CD4-positive, CD25-positive, alpha-beta regulatory T cell (primary cell): Measurements from ENCODE around the gene KCNN3. TPM values are rescaled to one million over a fixed set of nuclear protein-coding genes. Genes with fewer than 3 reads are reported as not detected.

ENCODE experiments used
- ATAC-seq, 2 donors: fragments of 150-1000 bp; cut with Tn5 transposase; one replicate each; pipeline ENCODE4 v1.10.0; 2021; ENCODE audit warnings: low read depth in 2 of 2, moderate number of reproducible peaks in 2 of 2, moderate library complexity in 1 of 2
- DNase-seq, 3 donors: peaks; one replicate each; pipeline versions ENCODE4 v3.0.0 to v3.0.0-alpha.2; 2012 to 2022; ENCODE audit warnings: mixed read lengths in 1 of 3
- H3K27ac ChIP-seq: one replicate; pipeline ENCODE4 v1.7.0; 2013; ENCODE audit warnings: mild to moderate bottlenecking, low read length; ENCODE audit not compliant: insufficient read depth, poor library complexity, severe bottlenecking
- H3K27me3 ChIP-seq: one replicate; pipeline ENCODE4 v1.7.0; 2013; ENCODE audit warnings: low read length; ENCODE audit not compliant: control insufficient read depth, insufficient read depth
- H3K36me3 ChIP-seq: one replicate; pipeline ENCODE4 v1.7.0; 2013; ENCODE audit warnings: mild to moderate bottlenecking, low read length, moderate library complexity; ENCODE audit not compliant: control insufficient read depth, insufficient read depth
- H3K4me1 ChIP-seq: 2 replicates; pipeline ENCODE4 v1.7.0; 2013; ENCODE audit warnings: mild to moderate bottlenecking, low read length; ENCODE audit not compliant: insufficient read depth, control insufficient read depth, poor library complexity, severe bottlenecking
- H3K4me3 ChIP-seq: one replicate; pipeline ENCODE4 v1.7.0; 2013; ENCODE audit warnings: low read depth, mild to moderate bottlenecking, low read length, moderate library complexity
- H3K9me3 ChIP-seq, 2 experiments: 1 replicate in 1 of 2; 2 replicates in 1 of 2; pipeline ENCODE4 v1.7.0; 2013; ENCODE audit warnings: low read length in 2 of 2, mild to moderate bottlenecking in 1 of 2, moderate library complexity in 1 of 2; ENCODE audit not compliant: control insufficient read depth in 2 of 2
- H3K27ac Mint-ChIP-seq, 3 donors: one replicate each; pipeline ENCODE4 v1.8.0; 2020 to 2022; ENCODE audit warnings: mild to moderate bottlenecking in 3 of 3, mixed read lengths in 3 of 3, moderate library complexity in 2 of 3
- H3K27me3 Mint-ChIP-seq: one replicate; pipeline ENCODE4 v1.8.0; 2022; ENCODE audit warnings: mild to moderate bottlenecking, mixed read lengths
- H3K36me3 Mint-ChIP-seq: one replicate; pipeline ENCODE4 v1.8.0; 2020; ENCODE audit warnings: mixed read lengths
- H3K4me1 Mint-ChIP-seq, 4 donors: one replicate each; pipeline ENCODE4 v1.8.0; 2020 to 2022; ENCODE audit warnings: mixed read lengths in 4 of 4, mild to moderate bottlenecking in 1 of 4
- H3K4me3 Mint-ChIP-seq, 4 donors: one replicate each; pipeline ENCODE4 v1.8.0; 2020 to 2022; ENCODE audit warnings: mild to moderate bottlenecking in 4 of 4, mixed read lengths in 4 of 4, moderate library complexity in 3 of 4
- H3K9me3 Mint-ChIP-seq, 7 donors: one replicate each; pipeline ENCODE4 v1.8.0; 2020 to 2022; ENCODE audit warnings: mixed read lengths in 7 of 7, mild to moderate bottlenecking in 3 of 7, moderate library complexity in 2 of 7
- polyA plus RNA-seq, 4 donors: library from polyadenylated mRNA; unstranded; fragments of 300-500 nt; fragmentation: Illumina TruSeq; gene quantifications; one replicate each; pipeline ENCODE4 v1.2.3, GENCODE V29; 2021
- total RNA-seq: library from RNA; stranded (reverse); gene quantifications from one replicate; pipeline ENCODE4 v1.2.3, GENCODE V29; 2022

KCNN3 gene
- total and polyA plus RNA-seq, 5 donors from 2014 or later, result 0.30 TPM; not detected in 4

DNA sequence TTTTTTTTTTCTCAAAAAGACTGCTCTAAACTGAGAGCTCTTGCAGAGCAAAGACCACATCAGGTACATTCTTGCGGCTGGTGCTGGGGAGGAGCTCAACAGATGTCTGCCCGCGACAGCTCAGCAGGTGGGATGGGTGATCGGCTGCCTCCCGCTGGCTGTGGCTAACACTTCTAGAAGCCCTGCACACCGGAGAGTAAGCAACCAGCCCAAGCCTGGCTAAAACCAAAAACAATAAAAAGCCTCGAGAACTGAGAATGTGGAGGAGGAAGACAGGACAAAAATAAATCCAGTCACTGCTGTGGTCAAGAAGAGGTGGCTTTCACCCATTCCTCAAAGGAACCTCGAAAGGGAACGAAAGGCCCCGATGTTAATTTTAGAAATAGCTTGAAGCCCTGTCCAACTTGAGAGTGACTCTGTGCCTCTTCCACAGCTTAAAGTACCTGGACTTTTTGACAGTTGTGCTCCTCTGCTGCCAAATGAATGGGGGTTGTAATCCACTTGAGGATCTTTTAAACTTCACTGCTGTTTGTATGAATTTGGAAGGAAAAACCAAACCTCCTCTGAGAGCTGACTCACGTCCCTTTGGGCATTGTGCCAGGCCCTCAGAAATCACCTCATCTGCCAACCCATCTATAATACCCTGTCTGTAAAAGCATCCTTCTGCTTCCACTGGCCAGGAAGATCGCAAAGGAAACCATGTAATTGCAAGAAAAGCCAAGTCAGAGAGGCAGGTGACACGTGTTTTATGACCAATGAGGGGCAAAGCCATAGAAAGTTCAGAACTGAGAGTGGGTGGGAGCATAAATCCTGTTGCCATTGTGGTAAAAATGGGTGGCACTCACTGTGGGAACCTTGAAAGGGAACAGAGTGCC, 78.6 kb downstream of the KCNN3 start:
- DNase-seq (peak; percentile 42 to 82 (median 75)), ATAC-seq (peak; percentile 96)
- H3K4me1 Mint-ChIP-seq, result peaks cover 5 to 24% (median 8%) of the 10 kb centered on the region in 4 donors
- Histone ChIP-seq H3K4me1 (peaks cover 11% of the 10 kb centered on the region), H3K27me3 (peaks cover 18% of the 10 kb centered on the region), H3K4me3 (peak overlapping the region; percentile 10), H3K27ac (peak overlapping the region; percentile 9), H3K9me3 (no peaks in the 10 kb centered on the region), H3K36me3 (no peaks in the 10 kb centered on the region)
- no peaks in the 10 kb centered on the region for H3K9me3 Mint-ChIP-seq
- no peaks in the 10 kb centered on the region for H3K36me3 Mint-ChIP-seq
- peak overlapping the region; percentile 68 to 73 (median 69) for H3K27ac Mint-ChIP-seq
- peaks cover 24% of the 10 kb centered on the region for H3K27me3 Mint-ChIP-seq
- H3K4me3 Mint-ChIP-seq, result peak overlapping the region in 3 of 4 donors; percentile 20 to 73 (median 67)

DNA sequence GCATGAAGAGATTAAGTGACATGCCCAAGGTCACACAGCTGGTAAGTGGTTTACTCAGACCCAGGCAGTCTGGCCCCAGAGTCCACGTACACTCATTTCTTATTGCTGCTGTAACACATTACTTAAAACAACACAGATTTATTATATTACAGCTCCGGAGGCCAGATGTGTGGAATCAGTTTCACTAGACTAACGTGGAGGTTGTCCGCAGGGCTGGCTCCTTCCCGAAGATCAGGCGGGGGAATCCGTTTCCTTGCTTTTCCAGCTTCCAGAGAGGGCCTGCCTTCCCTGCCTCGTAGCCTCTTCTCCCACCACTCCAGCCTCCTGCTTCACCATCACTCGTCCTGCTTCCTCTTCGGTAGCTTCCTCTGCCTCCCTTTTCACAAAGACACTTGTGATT, 81.2 kb downstream of the KCNN3 start:
- Mint-ChIP-seq H3K4me3 (no peak overlapping the region), H3K36me3 (no peaks in the 10 kb centered on the region), H3K27me3 (peaks cover 18% of the 10 kb centered on the region), H3K9me3 (no peaks in the 10 kb centered on the region), H3K4me1 (peaks cover 10 to 50% (median 22%) of the 10 kb centered on the region in 4 donors), H3K27ac (peak overlapping the region in 1 of 3 donors; percentile 62)
- no peaks in the 10 kb centered on the region for H3K36me3 ChIP-seq
- peaks cover 33% of the 10 kb centered on the region for H3K4me1 ChIP-seq
- H3K9me3 ChIP-seq, result no peaks in the 10 kb centered on the region
- no peak for DNase-seq
- no peak overlapping the region for H3K27ac ChIP-seq
- peaks cover 16% of the 10 kb centered on the region for H3K27me3 ChIP-seq
- no peak overlapping the region for H3K4me3 ChIP-seq
- no peak for ATAC-seq

DNA sequence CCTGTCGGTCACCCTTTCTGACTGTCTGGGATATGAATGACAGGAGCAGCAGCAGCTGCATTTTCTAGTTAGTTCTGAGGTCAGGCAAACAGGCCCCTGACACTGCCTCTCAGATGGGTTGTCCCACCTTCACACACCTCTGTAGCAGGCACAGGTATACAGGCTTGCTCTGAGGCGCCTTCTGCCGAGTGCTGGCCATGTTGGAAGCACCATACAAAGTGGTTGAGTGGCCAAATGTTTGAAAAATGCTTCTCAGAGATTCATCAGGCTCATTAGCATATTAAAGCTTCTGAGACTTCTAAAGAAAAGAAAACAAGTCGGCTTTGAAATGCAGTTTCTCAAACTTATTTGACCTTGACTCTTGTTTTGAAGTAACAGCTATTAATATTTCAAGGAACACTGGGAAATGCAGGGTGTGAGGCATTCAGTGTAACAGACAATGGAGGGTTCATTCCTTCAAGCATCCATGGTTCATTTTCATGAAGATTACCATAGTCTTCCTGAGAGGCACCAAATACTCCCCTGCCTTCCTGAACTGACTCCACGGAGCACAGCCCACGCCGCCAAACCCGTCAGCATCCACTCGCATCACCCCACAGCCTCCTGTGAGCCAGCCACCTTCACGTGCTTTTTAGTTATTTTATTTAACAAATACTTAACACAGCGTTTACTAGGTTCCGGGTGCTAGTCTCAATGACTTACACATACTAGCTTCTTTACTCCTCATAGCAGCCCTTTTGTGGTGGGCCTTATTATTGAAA, 81.8 kb downstream of the KCNN3 start:
- Mint-ChIP-seq H3K4me1 (peaks cover 10 to 56% (median 23%) of the 10 kb centered on the region in 4 donors), H3K4me3 (no peak overlapping the region), H3K36me3 (no peaks in the 10 kb centered on the region), H3K9me3 (no peaks in the 10 kb centered on the region), H3K27ac (peak overlapping the region in 1 of 3 donors; percentile 62), H3K27me3 (peaks cover 18% of the 10 kb centered on the region)
- DNase-seq (no peak), ATAC-seq (no peak)
- H3K4me3 ChIP-seq, result no peak overlapping the region
- H3K9me3 ChIP-seq, result no peaks in the 10 kb centered on the region
- H3K27me3 ChIP-seq, result peaks cover 10% of the 10 kb centered on the region
- no peaks in the 10 kb centered on the region for H3K36me3 ChIP-seq
- H3K4me1 ChIP-seq, result peaks cover 33% of the 10 kb centered on the region
- H3K27ac ChIP-seq, result no peak overlapping the region

DNA sequence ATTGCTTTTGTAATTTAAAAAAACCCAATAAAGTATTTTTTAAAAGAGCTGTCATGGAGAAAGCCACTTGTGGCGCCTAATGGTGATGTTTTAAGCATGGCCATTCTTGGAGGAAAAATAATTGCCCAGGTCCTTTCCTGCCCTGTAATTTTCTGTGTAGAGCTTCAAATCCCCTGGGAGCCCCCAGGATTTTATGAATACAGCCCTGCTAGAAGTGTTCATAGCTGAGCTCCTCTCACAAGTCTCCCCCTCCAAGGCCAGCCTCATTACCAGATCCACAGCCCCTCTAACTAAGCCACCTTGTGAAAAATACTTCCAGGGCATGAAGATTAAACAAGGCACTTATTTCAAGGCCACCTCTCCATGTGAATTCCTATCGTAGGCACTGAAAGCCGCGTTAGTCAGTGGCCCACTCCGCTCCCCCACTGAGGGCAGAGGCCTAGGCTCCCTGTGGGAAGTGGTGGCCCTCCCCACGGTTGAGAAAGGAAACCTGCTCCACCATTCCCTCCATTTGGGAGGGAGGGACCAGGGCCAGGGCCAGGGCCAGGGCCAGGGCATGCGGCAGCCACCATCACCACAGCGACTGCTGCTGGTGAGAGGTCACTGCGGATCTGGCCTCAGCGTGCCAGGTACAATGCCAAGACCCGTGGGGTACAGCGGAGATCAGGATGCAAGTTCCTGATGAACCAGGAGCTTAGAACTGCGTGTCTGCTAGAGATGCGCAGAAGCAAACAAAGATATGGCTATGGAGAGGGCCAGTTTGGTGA, 83.1 kb downstream of the KCNN3 start:
- peaks cover 9% of the 10 kb centered on the region for H3K27me3 Mint-ChIP-seq
- Histone ChIP-seq H3K4me3 (no peak overlapping the region), H3K27ac (no peak overlapping the region), H3K36me3 (no peaks in the 10 kb centered on the region), H3K27me3 (peaks cover 4% of the 10 kb centered on the region), H3K4me1 (peaks cover 30% of the 10 kb centered on the region), H3K9me3 (no peaks in the 10 kb centered on the region)
- peaks cover 10 to 55% (median 22%) of the 10 kb centered on the region in 4 donors for H3K4me1 Mint-ChIP-seq
- no peak overlapping the region for H3K4me3 Mint-ChIP-seq
- ATAC-seq, result no peak
- no peaks in the 10 kb centered on the region for H3K9me3 Mint-ChIP-seq
- DNase-seq, result no peak
- H3K27ac Mint-ChIP-seq, result peak overlapping the region in 1 of 3 donors; percentile 90
- H3K36me3 Mint-ChIP-seq, result no peaks in the 10 kb centered on the region

DNA sequence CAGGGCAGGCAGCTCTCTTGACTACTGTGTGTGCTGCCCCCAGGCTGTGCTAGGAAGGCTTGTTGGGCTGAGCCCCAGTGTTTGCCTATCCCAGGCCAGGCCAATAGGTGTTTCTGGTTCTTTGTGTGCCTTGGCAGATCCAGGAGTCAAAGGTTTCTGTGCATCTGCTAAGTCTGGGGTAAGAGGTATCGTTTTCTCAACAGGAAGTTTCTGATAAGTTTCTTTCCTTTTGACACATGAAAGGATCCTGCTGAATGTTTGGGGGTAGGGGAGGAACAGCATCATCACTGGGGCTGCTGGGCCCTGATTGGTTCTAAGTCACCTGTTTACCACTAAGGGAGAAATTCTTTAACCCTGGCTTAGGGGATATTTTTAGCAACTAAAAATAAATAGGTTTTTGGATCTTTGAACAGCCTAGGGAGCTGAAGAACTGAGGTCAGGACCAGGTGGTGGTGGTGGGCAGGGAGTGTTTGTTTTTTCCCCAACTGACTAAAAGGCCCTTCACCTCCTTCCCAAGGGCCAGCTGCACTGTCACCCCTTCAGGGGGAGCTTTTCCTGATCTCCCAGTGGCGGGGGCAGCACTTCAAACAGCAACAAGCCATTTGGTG, 85.1 kb downstream of the KCNN3 start:
- H3K4me1 Mint-ChIP-seq, result peaks cover 5 to 39% (median 15%) of the 10 kb centered on the region in 4 donors
- peak overlapping the region; percentile 60 for H3K27ac ChIP-seq

DNA sequence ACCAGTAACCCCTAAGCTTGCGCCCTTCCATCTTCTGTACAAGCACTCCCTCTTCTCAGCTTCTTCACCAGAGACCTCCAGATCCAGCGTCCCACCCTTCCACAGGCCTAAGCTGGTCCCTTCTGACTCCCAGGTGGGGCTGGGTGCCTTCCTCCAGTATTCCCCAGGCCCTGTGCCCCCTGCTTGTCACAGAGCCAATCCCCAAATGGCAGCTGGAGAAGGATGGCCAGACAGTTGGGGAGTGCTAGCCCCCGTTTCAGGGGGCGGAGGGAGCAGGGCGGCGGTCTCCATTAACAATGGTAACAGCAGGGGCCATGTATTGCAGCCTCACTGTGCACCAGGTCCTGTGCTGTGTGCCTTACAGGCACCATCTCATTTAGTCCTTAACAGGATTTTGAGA, 85.7 kb downstream of the KCNN3 start:
- Histone ChIP-seq H3K4me3 (no peak overlapping the region), H3K4me1 (peaks cover 21% of the 10 kb centered on the region), H3K27ac (peak overlapping the region; percentile 60), H3K27me3 (no peaks in the 10 kb centered on the region), H3K36me3 (no peaks in the 10 kb centered on the region), H3K9me3 (no peaks in the 10 kb centered on the region)
- ATAC-seq (peak; percentile 12 to 25), DNase-seq (no peak)
- Mint-ChIP-seq H3K27ac (peak overlapping the region; percentile 90 to 97 (median 92)), H3K4me1 (peaks cover 5 to 38% (median 15%) of the 10 kb centered on the region in 4 donors), H3K27me3 (no peaks in the 10 kb centered on the region), H3K9me3 (no peaks in the 10 kb centered on the region), H3K36me3 (no peaks in the 10 kb centered on the region), H3K4me3 (peak overlapping the region in 3 of 4 donors; percentile 9 to 66 (median 59))

More for the DNA sequence above, 85.1 kb downstream of the KCNN3 start:
- Histone ChIP-seq H3K9me3 (no peaks in the 10 kb centered on the region), H3K4me1 (peaks cover 21% of the 10 kb centered on the region), H3K4me3 (peak overlapping the region; percentile 16), H3K27me3 (no peaks in the 10 kb centered on the region), H3K36me3 (no peaks in the 10 kb centered on the region)
- H3K27ac Mint-ChIP-seq, result peak overlapping the region; percentile 90 to 97 (median 92)
- H3K36me3 Mint-ChIP-seq, result no peaks in the 10 kb centered on the region
- ATAC-seq (peak; percentile 75 to 85), DNase-seq (peak in 2 of 3 donors; percentile 57 to 87)
- H3K27me3 Mint-ChIP-seq, result no peaks in the 10 kb centered on the region
- H3K9me3 Mint-ChIP-seq, result no peaks in the 10 kb centered on the region
- H3K4me3 Mint-ChIP-seq, result peak overlapping the region; percentile 0 to 66 (median 34)

DNA sequence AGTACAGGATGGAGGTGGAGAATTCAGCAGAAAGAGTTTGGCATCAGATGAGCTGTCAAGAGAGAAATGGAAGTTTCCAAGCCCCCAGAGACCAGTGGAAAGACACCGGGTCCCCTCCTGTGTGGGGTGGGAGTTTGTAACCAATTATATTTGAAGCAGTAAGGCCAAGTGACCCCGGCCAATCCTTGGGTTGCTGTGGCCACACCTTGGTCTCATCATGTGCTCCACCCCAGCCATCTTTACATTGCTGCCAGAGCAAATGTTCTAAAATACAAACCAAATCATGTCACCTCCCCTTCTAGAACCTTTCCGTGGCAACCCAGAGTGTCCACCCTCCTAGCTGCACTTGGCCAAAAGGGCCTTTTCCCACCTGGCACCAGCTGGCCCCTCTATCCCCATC, 86.1 kb downstream of the KCNN3 start:
- Mint-ChIP-seq H3K27me3 (no peaks in the 10 kb centered on the region), H3K36me3 (no peaks in the 10 kb centered on the region), H3K4me3 (peak overlapping the region in 2 of 4 donors; percentile 26 to 38), H3K27ac (peak overlapping the region; percentile 90 to 97 (median 92)), H3K9me3 (peaks cover 0 to under 1% (median 0%) of the 10 kb centered on the region in 7 donors), H3K4me1 (peaks cover 5 to 38% (median 15%) of the 10 kb centered on the region in 4 donors)
- Histone ChIP-seq H3K36me3 (no peaks in the 10 kb centered on the region), H3K27ac (no peak overlapping the region), H3K9me3 (no peaks in the 10 kb centered on the region), H3K4me3 (no peak overlapping the region), H3K4me1 (peaks cover 21% of the 10 kb centered on the region), H3K27me3 (no peaks in the 10 kb centered on the region)
- DNase-seq (no peak), ATAC-seq (no peak)
